GM12864 (cell line): ENCODE measurements around the gene NEAT1.

Source experiments
- DNase-seq: peaks from one replicate; pipeline ENCODE4 v3.0.0-alpha.2; 2011; ENCODE audit warnings: low read depth
- H3K4me3 ChIP-seq: 2 replicates; pipeline ENCODE4 v1.5.1; 2011; ENCODE audit warnings: mild to moderate bottlenecking, low read depth, low read length, control low read depth
- TF ChIP-seq, protein P1 (sequence below): IDR thresholded peaks from 2 replicates; pipeline ENCODE4 v1.5.1; 2011; ENCODE audit warnings: low read depth, mild to moderate bottlenecking, moderate library complexity, low read length, control low read depth, inconsistent platforms; ENCODE audit errors: missing control alignments

Gene NEAT1

DNA sequence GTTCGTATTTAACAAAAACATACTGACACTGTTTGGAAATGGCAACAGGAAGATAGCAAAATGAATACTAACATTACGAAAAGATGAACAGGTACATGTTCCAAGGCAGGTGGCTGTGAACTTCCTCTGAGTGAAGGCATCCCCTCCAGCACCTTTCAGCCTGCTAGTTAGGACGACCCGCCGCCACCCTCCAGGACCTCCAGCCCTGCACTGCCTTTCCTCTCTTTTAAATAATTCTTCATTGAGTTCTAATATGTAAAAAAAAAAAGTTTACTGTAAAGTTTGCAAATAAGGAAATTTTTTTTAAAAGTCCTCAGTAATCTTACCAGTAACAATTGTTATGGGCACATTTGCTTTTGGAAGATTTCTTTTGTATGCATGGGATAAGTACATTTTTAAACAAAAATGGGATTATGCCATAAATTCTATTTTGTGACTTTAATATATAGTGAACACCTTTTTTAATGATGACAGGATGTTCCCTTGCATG is 6.0 kb downstream of the NEAT1 start:
- H3K4me3 ChIP-seq: peak overlapping the region; percentile 97; the same call in 1 of the 2 replicates
- TF ChIP-seq, protein P1, sequence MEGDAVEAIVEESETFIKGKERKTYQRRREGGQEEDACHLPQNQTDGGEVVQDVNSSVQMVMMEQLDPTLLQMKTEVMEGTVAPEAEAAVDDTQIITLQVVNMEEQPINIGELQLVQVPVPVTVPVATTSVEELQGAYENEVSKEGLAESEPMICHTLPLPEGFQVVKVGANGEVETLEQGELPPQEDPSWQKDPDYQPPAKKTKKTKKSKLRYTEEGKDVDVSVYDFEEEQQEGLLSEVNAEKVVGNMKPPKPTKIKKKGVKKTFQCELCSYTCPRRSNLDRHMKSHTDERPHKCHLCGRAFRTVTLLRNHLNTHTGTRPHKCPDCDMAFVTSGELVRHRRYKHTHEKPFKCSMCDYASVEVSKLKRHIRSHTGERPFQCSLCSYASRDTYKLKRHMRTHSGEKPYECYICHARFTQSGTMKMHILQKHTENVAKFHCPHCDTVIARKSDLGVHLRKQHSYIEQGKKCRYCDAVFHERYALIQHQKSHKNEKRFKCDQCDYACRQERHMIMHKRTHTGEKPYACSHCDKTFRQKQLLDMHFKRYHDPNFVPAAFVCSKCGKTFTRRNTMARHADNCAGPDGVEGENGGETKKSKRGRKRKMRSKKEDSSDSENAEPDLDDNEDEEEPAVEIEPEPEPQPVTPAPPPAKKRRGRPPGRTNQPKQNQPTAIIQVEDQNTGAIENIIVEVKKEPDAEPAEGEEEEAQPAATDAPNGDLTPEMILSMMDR: no peak
- DNase-seq: no peak

DNA sequence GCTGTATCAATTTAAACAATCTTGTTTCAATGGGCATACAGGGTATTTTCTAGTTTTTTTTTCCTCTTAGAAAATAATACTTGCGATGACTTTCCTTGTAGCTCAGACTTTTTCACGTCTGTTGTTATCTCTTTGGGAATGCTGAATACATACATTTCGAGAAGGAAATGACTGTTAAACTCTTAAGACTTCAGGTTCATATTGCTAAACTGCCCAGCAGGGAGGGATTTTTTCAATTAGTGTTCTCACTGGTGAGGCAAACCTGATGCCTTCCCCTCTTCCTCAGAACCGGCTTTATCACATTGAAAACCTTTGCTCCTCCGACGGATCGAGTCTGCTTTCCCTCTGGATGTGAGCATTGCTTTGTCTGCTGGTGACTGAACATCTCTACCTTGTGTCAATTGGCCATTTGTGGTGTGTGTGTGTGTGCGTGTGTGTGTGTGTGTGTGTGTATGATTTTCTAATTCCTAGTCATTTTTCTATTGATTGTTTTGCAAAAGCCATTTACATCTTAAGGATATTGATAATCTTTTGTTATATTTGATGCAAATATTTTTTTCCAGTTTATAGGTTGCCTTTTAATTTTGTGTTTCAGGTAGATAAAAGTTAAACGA is 6.6 kb downstream of the NEAT1 start:
- TF ChIP-seq, protein P1: no peak
- no peak for DNase-seq
- peak overlapping the region; percentile 51 for H3K4me3 ChIP-seq

DNA sequence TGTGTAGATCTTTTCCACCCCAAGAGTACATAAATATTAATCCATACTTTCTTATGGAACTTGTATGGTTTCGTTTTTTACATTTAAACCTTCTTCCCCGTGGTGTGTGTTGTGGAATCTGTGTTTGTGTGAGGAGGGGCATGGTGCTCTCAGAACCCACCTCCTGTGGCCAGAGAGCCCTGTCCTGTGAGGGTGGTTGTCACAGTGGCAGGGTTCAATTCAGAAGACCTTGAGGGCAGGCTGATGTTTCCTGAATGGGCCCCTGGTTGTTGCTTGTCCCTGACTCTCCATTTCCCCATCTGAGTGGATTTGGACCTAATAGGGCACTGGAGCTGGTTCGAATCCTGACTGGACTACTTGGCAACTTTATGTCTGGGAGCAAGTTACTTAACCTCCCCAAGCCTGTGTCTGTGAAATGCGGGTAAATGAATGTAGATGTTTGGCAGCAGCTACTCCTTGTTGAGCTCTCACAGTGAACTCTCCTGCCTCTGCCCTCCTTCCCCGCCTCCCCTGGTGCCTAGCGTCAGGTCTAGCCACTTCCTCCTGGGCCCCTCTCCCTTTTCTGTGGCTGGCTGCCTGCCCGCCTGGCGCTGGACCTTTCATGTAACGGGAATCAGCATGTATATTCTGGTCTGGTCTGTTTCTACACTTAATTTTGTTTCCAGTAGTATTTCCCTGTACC is 7.3 kb downstream of the NEAT1 start:
- DNase-seq: no peak
- peak overlapping the region; percentile 51 for H3K4me3 ChIP-seq
- TF ChIP-seq, protein P1: no peak

DNA sequence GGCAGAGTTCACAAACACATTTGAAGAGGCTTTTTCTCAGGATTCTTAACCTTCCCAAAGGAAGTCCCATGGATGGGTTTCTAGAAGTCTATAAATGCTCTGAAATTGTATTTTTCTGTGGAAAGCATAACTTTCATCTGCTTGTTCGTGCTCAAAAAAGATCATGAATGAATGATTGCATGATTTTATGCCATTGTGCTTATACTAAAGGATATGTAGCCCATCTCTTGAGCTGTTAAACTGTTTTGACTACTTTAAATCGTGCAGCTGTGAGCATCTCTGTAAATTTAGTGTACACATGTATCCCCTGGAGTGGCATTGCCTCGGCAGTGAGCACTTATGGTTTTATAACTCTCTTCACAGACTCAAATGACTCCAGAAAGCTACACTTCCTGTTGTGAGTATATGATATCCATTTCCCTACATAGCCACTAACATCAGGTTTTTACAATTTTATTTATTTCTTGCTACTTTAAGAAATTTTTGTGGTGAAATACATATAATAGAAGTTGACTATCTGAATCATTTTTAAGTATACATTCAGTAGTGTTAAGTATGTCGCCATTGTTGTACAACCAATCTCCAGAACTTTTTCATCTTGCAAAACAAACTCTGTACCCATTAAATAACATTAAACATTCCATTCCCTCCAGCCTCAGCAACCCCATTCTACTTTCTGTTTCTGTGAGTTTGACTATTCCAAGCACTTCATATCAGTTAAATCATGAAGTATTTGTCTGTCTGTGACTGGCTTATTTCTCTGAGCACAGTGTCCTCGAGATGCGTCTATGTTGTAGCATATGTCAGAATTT is 8.0 kb downstream of the NEAT1 start:
- TF ChIP-seq, protein P1: no peak
- no peak for DNase-seq
- peak overlapping the region; percentile 51 for H3K4me3 ChIP-seq

DNA sequence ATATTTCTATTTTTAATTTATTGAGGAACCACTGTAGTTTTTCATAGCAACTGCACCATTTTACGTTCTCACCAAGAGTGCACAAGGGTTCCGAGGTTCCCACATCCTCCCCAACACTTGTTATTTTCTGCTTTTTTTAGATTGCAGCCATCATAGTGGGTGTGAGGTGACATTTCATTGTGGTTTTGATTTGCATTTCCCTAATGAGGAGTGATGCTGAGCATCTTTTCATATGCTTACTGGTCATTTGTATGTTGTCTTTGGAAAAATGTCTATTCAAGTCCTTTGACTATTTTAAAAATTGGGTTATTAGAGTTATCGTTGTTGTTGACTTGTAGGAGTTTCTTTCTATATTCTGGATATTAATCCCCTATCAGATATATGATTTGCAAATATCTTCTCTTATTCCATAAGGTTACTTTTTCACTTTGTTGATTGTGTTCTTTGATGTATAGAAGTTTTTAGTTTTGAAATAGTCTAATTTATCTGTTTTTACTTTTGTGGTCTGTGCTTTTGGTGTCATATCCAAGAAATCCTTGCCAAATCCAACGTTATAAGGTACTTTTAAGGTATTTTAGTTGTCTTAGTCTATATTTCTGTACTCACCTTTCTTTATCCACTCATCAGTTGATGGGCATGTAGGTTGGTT is 9.0 kb downstream of the NEAT1 start:
- DNase-seq: no peak
- TF ChIP-seq, protein P1: no peak
- no peak overlapping the region; the same call in 1 of the 2 replicates for H3K4me3 ChIP-seq

DNA sequence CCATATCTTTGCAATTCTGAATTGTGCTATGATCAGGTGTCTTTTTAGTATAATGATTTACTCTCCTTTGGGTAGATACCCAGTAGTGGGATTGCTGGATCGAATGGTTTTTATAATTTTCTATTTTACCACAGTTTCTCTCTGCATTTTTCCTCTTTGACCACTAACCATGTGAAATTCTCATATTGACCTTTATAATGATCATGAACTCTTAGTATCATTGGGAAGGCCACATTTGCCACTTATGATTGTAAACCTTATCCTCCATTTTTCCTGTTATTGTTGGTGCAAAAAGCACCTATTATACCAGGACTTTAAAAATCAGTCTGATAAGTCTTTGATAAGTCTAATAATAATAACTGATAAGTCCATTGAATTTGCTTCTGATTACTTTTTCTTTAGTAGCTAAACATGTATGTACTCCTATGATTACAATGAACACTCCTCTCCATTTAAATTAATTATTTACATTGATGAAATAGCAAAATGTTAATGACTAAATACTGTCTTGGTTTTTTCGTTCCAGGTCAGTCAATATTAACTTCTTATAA is 9.6 kb downstream of the NEAT1 start:
- no peak overlapping the region; the same call in 1 of the 2 replicates for H3K4me3 ChIP-seq
- DNase-seq: no peak
- TF ChIP-seq, protein P1: no peak
